Measurements from ENCODE around the gene PSMD8. TPM values are rescaled to one million over a fixed set of nuclear protein-coding genes. Genes with fewer than 3 reads are reported as not detected.

Gene PSMD8
- 195 TPM for total RNA-seq (2021; ENCODE audit: unreplicated experiment)
- polyA plus RNA-seq (2012) = 287 and 325 TPM in 2 replicates
- percentile 81 among the genes with signal in this experiment for Bru-seq, nascent RNA
- percentile 92 among the genes with signal in this experiment for BruChase-seq, experiment 1, labeled RNA remaining after a 6-hour chase
- percentile 84 among the genes with signal in this experiment for BruChase-seq, experiment 2, labeled RNA remaining after a 2-hour chase
- long read RNA-seq, transcript PSMD8-201 (7 exons, 1,553 nt) = major isoform, 294 of 345 reads
- long read RNA-seq, transcript PSMD8-208 (6 exons, 771 nt) = minor isoform, 7 of 345 reads
- long read RNA-seq, partial matches to known transcripts = 22 of 345 reads
- long read RNA-seq, other reads (novel, unspliced or antisense) = 21 of 345 reads

- peak within 1 kb of the TSS; percentile 97 to 98 for H3K4me3 ChIP-seq (replicated peaks in 1 of 2; ENCODE audit: low read depth in 1 of 2, low read length in 2 of 2)
- intact Hi-C loops (cut with micrococcal nuclease) = loop anchor here (1.0 kb wide), 1 partner anchor 38 kb away; no protein-coding TSS in a partner anchor
- ATAC-seq (peak; percentile 98), DNase-seq (ENCODE audit: low read depth, low spot score) (peak; percentile 99)
- H3K9me3 ChIP-seq (ENCODE audit: control insufficient read depth in 1 of 2, insufficient read depth in 1 of 2, low read depth in 1 of 2, low read length in 2 of 2) = no peaks in the 10 kb centered on the region
- peak within 1 kb of the TSS; percentile 92 for H3K27ac ChIP-seq (ENCODE audit: low read depth, low read length)
- H2AFZ ChIP-seq (ENCODE audit: low read depth, low read length, poor library complexity, severe bottlenecking) = peak within 1 kb of the TSS; percentile 81
- H3K9ac ChIP-seq (ENCODE audit: low read length) = peak within 1 kb of the TSS; percentile 97
- peaks cover 47% of the 10 kb centered on the region for H3K79me2 ChIP-seq (ENCODE audit: insufficient read depth, low read length)
- H4K20me1 ChIP-seq (ENCODE audit: insufficient read depth) = no peaks in the 10 kb centered on the region
- H3K4me1 ChIP-seq (ENCODE audit: control insufficient read depth in 1 of 2, insufficient read depth in 2 of 2, low read length in 2 of 2) = peaks cover 11 to 23% of the 10 kb centered on the region in 2 experiments
- POLR2A ChIA-PET = interaction anchor here (0.7 to 5.6 kb wide), 12 partner anchors 10 to 471 kb away, joined by 3 to 44 read pairs (median 5); partner anchors contain the start of genes C19orf33, CATSPERG, FAM98C and GGN
- no peaks in the 10 kb centered on the region for H3K27me3 ChIP-seq (ENCODE audit: insufficient read depth, low read length)
- RAD21 ChIA-PET (ENCODE audit: low non-redundant PET in 1 of 2, low total read pairs in 2 of 2, uncharacterized antibody in 2 of 2, unreplicated experiment in 2 of 2) = interaction anchor here (0.5 to 1.4 kb wide), 9 partner anchors 13 to 232 kb away, joined by 3 to 7 read pairs (median 4); partner anchors contain the start of genes CATSPERG (in 2 of the 2) and GGN (in 2 of the 2)
- no TSS peak for BruUV-seq (replicated peaks)
- CTCF ChIA-PET = interaction anchor here (0.6 to 1.8 kb wide), 14 partner anchors 11 to 556 kb away, joined by 3 to 28 read pairs (median 3); partner anchors contain the start of genes CATSPERG, FAM98C, GGN and MRPS12
- H3K9me2 ChIP-seq (ENCODE audit: insufficient read depth) = no peaks in the 10 kb centered on the region
- H3K4me2 ChIP-seq (ENCODE audit: low read length) = peak within 1 kb of the TSS; percentile 92
- H3K36me3 ChIP-seq (ENCODE audit: control insufficient read depth in 1 of 2, insufficient read depth in 2 of 2, low read length in 2 of 2) = peaks cover 17 to 19% of the 10 kb centered on the region in 2 experiments
- no peak for TF ChIP-seq CEBPB (IDR thresholded peaks at IDR 0.05; ENCODE audit: low read depth)
- no peak; the same call in 1 of the 2 replicates for TF ChIP-seq SRF (IDR thresholded peaks at IDR 0.05; ENCODE audit: low read depth)
- TF ChIP-seq EZH2phosphoT487 (IDR thresholded peaks at IDR 0.05; ENCODE audit: borderline replicate concordance) = no peak
- peak; percentile 94 for TF ChIP-seq SIN3A (IDR thresholded peaks at IDR 0.05; ENCODE audit: low read depth)
- TF ChIP-seq EGR1 (IDR thresholded peaks at IDR 0.05; ENCODE audit: low read depth) = peak; percentile 84
- peak; percentile 99 for TF ChIP-seq YY1 (IDR thresholded peaks at IDR 0.05; ENCODE audit: extremely low read depth, insufficient replicate concordance, low read depth, low read length)
- TF ChIP-seq SP1 (IDR thresholded peaks at IDR 0.05; ENCODE audit: low read depth) = peak; percentile 78
- peak; percentile 96 for TF ChIP-seq POLR2AphosphoS5 (IDR thresholded peaks at IDR 0.05; ENCODE audit: low read depth, low read length)
- no peak for TF ChIP-seq ZBTB33 (IDR thresholded peaks at IDR 0.05; ENCODE audit: extremely low read depth, insufficient replicate concordance, low read length)
- TF ChIP-seq EZH2 (IDR thresholded peaks at IDR 0.05) = no peak
- TF ChIP-seq TCF7L2 (IDR thresholded peaks at IDR 0.05; ENCODE audit: borderline replicate concordance, extremely low read depth, insufficient read depth, insufficient read length) = peak; percentile 98
- TF ChIP-seq CBX3 (IDR thresholded peaks at IDR 0.05; ENCODE audit: low read depth) = no peak
- TF ChIP-seq RAD21 (IDR thresholded peaks at IDR 0.05; ENCODE audit: low read depth) = peak; percentile 2; the same call in 1 of the 2 replicates
- TF ChIP-seq ATF3 (IDR thresholded peaks at IDR 0.05) = no peak
- no peak for TF ChIP-seq CTCF (IDR thresholded peaks at IDR 0.05 in 2 of 3, conservative IDR thresholded peaks at IDR 0.05 in 1 of 3; ENCODE audit: borderline replicate concordance in 1 of 3, insufficient read depth in 1 of 3, low read depth in 2 of 3, low read length in 2 of 3)
- peak; percentile 93; the same call in 1 of the 2 replicates for TF ChIP-seq ZFX (IDR thresholded peaks at IDR 0.05)
- peak; percentile 92 for TF ChIP-seq POLR2A (IDR thresholded peaks at IDR 0.05; ENCODE audit: borderline replicate concordance, extremely low read depth, insufficient read depth, insufficient read length)
Observed at GRCh38 chr19:38374332-38375097, at the start of gene PSMD8. TSS of gene PSMD8 (plus strand) at chr19:38374571. CDS start at chr19:38374602, 31 bp downstream.
